GM12873 (cell line): ENCODE results near the gene CHMP6.

Experiments
- CTCF ChIP-seq: IDR thresholded peaks from 2 replicates; pipeline ENCODE4 v1.5.1; 2012; ENCODE audit warnings: low read depth, mild to moderate bottlenecking, moderate library complexity, low read length, control low read depth; ENCODE audit not compliant: insufficient read depth; ENCODE audit errors: missing control alignments

CHMP6 gene

DNA sequence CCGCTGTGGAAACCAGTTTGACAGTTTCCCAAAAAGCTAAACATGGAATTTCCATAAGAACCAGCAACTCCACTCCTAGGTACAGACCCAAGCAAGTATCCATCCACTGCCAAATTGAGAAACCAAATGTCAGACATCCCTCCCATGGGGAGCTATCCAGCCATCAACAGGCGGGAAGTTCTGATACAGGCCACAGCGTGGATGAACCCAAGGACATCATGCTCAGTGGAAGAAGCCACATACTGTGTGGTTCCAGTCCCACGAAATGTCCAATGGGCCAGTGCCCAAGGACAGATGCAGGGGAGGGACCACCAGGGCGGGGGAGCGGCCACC, 30.7 kb downstream of the CHMP6 start:
- TF ChIP-seq CTCF: no peak

DNA sequence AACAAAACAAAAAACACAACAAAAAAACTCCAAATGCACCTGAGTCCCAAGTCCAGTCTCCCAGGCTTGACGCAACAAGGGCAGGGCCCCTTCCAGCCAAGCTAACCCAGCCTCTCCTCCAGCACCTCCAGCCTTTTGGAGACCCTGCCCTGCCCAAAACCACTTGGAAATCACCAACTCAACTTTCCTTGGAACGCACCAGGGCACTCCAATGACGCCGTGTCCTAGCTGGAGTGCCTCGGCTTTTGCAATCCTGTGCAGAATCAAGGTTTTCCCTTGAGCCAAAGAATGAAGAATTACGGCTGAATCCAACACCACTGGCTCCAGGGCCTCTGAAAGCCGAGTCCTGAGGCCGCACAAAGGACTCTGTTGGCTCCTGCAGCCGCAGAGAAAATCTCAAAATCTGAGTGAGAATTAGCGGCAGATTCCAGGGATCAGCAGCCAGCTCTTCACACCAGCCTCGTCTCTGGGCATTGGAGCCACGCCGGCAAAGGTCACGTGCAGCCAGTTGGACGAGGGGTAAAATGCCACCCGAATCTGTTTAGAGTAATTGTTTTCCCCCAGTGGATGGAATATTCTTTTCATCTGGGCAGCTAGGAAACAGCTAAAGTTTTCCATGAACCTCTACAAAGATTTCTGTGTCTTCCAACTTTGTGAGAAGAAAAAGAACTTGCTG, 33.6 kb downstream of the CHMP6 start:
- TF ChIP-seq CTCF: no peak

GRCh38 chr17:81025741-81026129, 34.1 kb downstream of the CHMP6 start:
- TF ChIP-seq CTCF: no peak

DNA sequence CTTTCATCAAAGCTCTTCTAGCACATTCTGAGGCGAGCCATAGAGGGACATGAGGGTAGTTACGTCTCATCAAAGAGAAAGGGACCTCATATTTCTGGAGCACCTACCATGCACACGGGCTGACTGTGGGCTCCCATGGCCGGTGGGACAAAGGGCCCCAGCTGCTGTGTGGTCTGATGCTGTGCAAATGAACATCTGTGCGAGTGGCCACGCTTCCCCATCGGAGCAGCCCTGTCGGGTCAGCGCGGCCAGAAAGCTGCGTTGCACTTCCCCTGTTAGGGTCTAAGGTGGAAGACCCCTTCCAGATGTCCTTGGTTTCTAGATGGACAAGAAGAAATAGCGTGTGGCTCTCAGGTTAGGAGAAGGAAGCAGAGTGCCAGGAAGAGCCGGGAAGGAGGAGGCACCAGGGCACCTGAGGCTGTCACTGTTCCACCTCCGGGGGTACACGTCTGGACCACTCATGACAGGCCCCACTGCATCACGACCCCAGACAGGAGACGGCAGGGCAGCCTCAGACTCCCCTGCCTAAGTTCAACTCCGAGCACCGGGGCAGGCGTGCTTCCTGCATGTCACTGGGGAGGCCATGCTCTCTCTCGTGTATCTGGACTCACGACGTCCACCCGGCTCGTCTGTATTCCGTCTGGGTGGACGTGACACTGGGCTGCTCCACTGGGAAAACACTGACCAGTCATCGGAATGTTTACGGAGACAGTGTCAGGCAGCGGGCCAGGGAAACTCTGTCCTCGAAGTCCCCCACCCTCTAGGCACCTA, 34.8 kb downstream of the CHMP6 start:
- TF ChIP-seq CTCF: no peak

DNA sequence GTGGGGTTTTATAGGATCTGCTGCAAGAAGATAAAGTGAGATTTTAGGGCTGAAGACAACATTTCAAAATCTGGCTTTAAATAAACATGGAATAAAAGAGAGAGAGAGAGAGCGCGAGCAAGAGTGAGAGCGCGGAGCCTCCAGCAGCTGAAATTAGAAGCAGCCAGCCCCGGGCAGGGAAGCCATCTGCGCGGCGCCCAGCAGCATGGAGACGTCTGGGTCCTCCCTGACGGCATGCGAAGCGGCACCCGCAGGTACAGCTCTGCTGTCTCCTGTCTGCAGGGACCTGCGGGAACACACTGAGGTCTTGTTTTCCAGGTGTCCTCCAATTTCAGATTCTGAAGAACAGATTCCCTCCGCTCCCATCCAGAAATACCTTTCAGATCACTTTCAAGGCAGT, 35.4 kb downstream of the CHMP6 start:
- TF ChIP-seq CTCF: no peak

- no peak for TF ChIP-seq CTCF
These were observed 36.2 kb downstream of the CHMP6 start for GRCh38 chr17:81027591-81028505.

- TF ChIP-seq CTCF: no peak
These were observed 36.8 kb downstream of the CHMP6 start for GRCh38 chr17:81028506-81028858.
